NK-92 (cell line): ENCODE measurements around the gene FAM72A.
"Not testable (repeated sequence)": the region's sequence is repeated elsewhere in the genome, so short reads cannot be mapped to it uniquely, and the experiment has no call there.

ENCODE experiments used
- DNase-seq: peaks from one replicate; lab custom pipeline; 2025; ENCODE audit not compliant: unreplicated experiment; lab: John Stamatoyannopoulos, UW

FAM72A gene

GRCh38 chr1:206215600-206216392, 13.2 kb upstream of the FAM72A start:
- DNase-seq = not testable (repeated sequence)

- not testable (repeated sequence) for DNase-seq
Observed at GRCh38 chr1:206210802-206211201, 8.2 kb upstream of the FAM72A start.

GRCh38 chr1:206205569-206205968, 2.9 kb upstream of the FAM72A start:
- DNase-seq = not testable (repeated sequence)

GRCh38 chr1:206204871-206205270, 2.2 kb upstream of the FAM72A start:
- DNase-seq = not testable (repeated sequence)

- not testable (repeated sequence) for DNase-seq
Observed at GRCh38 chr1:206204159-206204511, 1.5 kb upstream of the FAM72A start.

GRCh38 chr1:206203364-206204158, 922 bp upstream of the FAM72A start, which contains the start of gene SRGAP2:
Gene SRGAP2 (plus strand): TSS chr1:206203541. CDS start chr1:206205971, 2,430 bp downstream.
- not testable (repeated sequence) for DNase-seq

GRCh38 chr1:206196748-206197424, 5.8 kb downstream of the FAM72A start:
- not testable (repeated sequence) for DNase-seq

- not testable (repeated sequence) for DNase-seq
Observed at GRCh38 chr1:206195182-206195581, 7.5 kb downstream of the FAM72A start.

- not testable (repeated sequence) for DNase-seq
Observed at GRCh38 chr1:206186826-206187225, 15.8 kb downstream of the FAM72A start.

- not testable (repeated sequence) for DNase-seq
Observed at GRCh38 chr1:206185778-206186177, 16.9 kb downstream of the FAM72A start.

- DNase-seq = not testable (repeated sequence)
Observed at GRCh38 chr1:206183788-206184187, 18.9 kb downstream of the FAM72A start.

GRCh38 chr1:206182368-206183317, 20.0 kb downstream of the FAM72A start:
- DNase-seq = not testable (repeated sequence)

GRCh38 chr1:206179666-206180065, 23.0 kb downstream of the FAM72A start:
- DNase-seq = not testable (repeated sequence)

GRCh38 chr1:206178061-206178989, 24.3 kb downstream of the FAM72A start:
- not testable (repeated sequence) for DNase-seq

- not testable (repeated sequence) for DNase-seq
Observed at GRCh38 chr1:206176114-206176502, 26.5 kb downstream of the FAM72A start.

- DNase-seq = not testable (repeated sequence)
Observed at GRCh38 chr1:206175459-206176113, 27.1 kb downstream of the FAM72A start.

GRCh38 chr1:206174182-206174868, 28.3 kb downstream of the FAM72A start:
- DNase-seq = not testable (repeated sequence)
